ENCODE measurements around the gene ATL3.

Gene ATL3

GRCh38 chr11:63681321-63682065, 10.3 kb upstream of the ATL3 start, which contains the start of gene RTN3 (continued):
- TF ChIP-seq ZSCAN4 (tag by site-specific recombination; IDR thresholded peaks at IDR 0.05) (no peak), ZBTB26 (tag by site-specific recombination; optimal IDR thresholded peaks at IDR 0.05) (peak; percentile 93), ZNF530 (tag by site-specific recombination; IDR thresholded peaks at IDR 0.05; ENCODE audit: low read depth) (no peak), ZFHX2 (tag by site-specific recombination; conservative IDR thresholded peaks at IDR 0.05) (peak; percentile 92), TCF7L2 (IDR thresholded peaks at IDR 0.05; ENCODE audit: borderline replicate concordance, low read depth, low read length) (no peak), ZNF292 (tag by site-specific recombination; IDR thresholded peaks at IDR 0.05; ENCODE audit: borderline replicate concordance, low read depth) (no peak), RBAK (tag by site-specific recombination; IDR thresholded peaks at IDR 0.05) (no peak), ZSCAN23 (tag by site-specific recombination; IDR thresholded peaks at IDR 0.05) (no peak), SCRT2 (tag by site-specific recombination; IDR thresholded peaks at IDR 0.05) (peak; percentile 96), ZNF510 (tag by site-specific recombination; IDR thresholded peaks at IDR 0.05; ENCODE audit: insufficient replicate concordance) (no peak), YY2 (tag by site-specific recombination; IDR thresholded peaks at IDR 0.05) (no peak), ZNF140 (tag by site-specific recombination; IDR thresholded peaks at IDR 0.05) (no peak), ZNF560 (tag by site-specific recombination; IDR thresholded peaks at IDR 0.05; ENCODE audit: borderline replicate concordance) (no peak), ZNF324 (tag by site-specific recombination; IDR thresholded peaks at IDR 0.05) (peak; percentile 49; the same call in 1 of the 2 replicates), PBX3 (CRISPR knock-in tag; IDR thresholded peaks at IDR 0.05) (0 out of 2 replicates have a peak, but pooled peaks have one; percentile 75), REPIN1 (tag by site-specific recombination; IDR thresholded peaks at IDR 0.05; ENCODE audit: low read depth) (no peak), ZNF639 (tag by site-specific recombination; IDR thresholded peaks at IDR 0.05) (no peak), KLF17 (tag by site-specific recombination; IDR thresholded peaks at IDR 0.05) (peak; percentile 81; the same call in 1 of the 2 replicates), PRDM1 (tag by site-specific recombination; IDR thresholded peaks at IDR 0.05) (no peak), ZNF701 (tag by site-specific recombination; IDR thresholded peaks at IDR 0.05) (no peak), ZNF221 (tag by site-specific recombination; IDR thresholded peaks at IDR 0.05; ENCODE audit: borderline replicate concordance) (no peak), ZNF514 (tag by site-specific recombination; IDR thresholded peaks at IDR 0.05) (no peak), IKZF3 (tag by site-specific recombination; IDR thresholded peaks at IDR 0.05) (peak; percentile 39; the same call in 1 of the 2 replicates), ZNF837 (tag by site-specific recombination; IDR thresholded peaks at IDR 0.05) (no peak), FEZF1 (tag by site-specific recombination; IDR thresholded peaks at IDR 0.05) (peak; percentile 49; the same call in 1 of the 2 replicates), PRDM4 (tag by site-specific recombination; IDR thresholded peaks at IDR 0.05) (0 out of 2 replicates have a peak, but pooled peaks have one; percentile 36), ZBTB20 (tag by site-specific recombination; IDR thresholded peaks at IDR 0.05) (peak; percentile 92; the same call in 1 of the 2 replicates), ZSCAN18 (tag by site-specific recombination; IDR thresholded peaks at IDR 0.05) (no peak), MYNN (tag by site-specific recombination; IDR thresholded peaks at IDR 0.05; ENCODE audit: borderline replicate concordance) (no peak), ZNF404 (tag by site-specific recombination; IDR thresholded peaks at IDR 0.05) (no peak)
